ENCODE data around the gene STK11IP.
"Not testable (repeated sequence)": the region's sequence is repeated elsewhere in the genome, so short reads cannot be mapped to it uniquely, and the experiment has no call there.

Gene STK11IP

DNA sequence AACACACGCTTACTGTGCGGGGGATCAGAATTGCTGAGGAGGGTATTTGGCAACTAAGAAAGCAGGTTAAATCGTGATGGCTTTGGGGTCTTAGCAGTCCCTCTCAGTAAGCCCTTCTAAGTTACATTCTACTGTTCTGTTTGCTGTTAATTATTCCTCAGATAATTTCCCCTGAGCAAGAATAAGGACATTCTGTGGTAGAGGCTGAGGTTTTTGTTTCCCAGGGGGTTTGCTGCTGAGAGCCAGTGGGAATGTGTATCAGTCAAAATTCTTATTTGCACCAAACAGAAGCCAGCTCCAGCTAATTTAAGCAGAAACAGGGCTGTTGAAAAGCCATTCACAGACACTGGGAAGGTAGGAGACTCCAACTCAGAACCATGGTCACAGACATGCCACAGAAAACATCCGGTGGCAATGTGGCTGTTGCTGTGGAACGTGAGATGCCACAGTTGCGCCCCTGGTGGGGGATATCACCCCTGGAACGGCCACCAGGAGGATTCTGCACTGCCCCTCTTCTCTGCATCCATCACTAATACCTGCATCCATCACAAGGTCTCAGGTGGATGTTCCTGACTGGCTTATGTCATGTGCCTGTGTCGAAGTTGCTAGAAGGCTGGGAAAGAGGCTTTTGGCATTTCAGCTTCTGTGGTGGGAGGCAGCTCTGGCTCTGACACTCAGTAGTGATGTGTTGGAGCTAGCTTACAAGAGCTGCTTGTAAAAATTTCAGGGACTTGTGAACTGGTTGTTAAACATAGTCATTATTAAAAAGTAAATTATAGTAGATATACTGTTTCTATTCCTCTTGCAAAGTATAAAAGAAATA is 53.0 kb downstream of the STK11IP start:
- H4K20me1 ChIP-seq (ENCODE audit: low read depth, low read length): no peaks in the 10 kb centered on the region
- no peaks in the 10 kb centered on the region for H3K36me3 ChIP-seq (ENCODE audit: low read length)
- H3K27ac ChIP-seq (ENCODE audit: low read depth, low read length): no peak overlapping the region
- H3K4me3 ChIP-seq (ENCODE audit: insufficient read depth, low read length, poor library complexity, severe bottlenecking): no peak overlapping the region
- no peaks in the 10 kb centered on the region for H3K79me2 ChIP-seq (ENCODE audit: insufficient read depth, low read length)
- H3K27me3 ChIP-seq (ENCODE audit: low read length): no peaks in the 10 kb centered on the region
- no peaks in the 10 kb centered on the region for H3K9me3 ChIP-seq (ENCODE audit: insufficient read depth, low read length)
- no peak overlapping the region for H3K9ac ChIP-seq (ENCODE audit: low read length)
- no peaks in the 10 kb centered on the region for H3K9me2 ChIP-seq (replicated peaks; ENCODE audit: insufficient read depth, low read length)
- H2AFZ ChIP-seq (ENCODE audit: low read depth, low read length, severe bottlenecking): no peak overlapping the region
- no peak for TF ChIP-seq EZH2phosphoT487 (conservative IDR thresholded peaks at IDR 0.05; ENCODE audit: low read length)
- TF ChIP-seq, protein P1, sequence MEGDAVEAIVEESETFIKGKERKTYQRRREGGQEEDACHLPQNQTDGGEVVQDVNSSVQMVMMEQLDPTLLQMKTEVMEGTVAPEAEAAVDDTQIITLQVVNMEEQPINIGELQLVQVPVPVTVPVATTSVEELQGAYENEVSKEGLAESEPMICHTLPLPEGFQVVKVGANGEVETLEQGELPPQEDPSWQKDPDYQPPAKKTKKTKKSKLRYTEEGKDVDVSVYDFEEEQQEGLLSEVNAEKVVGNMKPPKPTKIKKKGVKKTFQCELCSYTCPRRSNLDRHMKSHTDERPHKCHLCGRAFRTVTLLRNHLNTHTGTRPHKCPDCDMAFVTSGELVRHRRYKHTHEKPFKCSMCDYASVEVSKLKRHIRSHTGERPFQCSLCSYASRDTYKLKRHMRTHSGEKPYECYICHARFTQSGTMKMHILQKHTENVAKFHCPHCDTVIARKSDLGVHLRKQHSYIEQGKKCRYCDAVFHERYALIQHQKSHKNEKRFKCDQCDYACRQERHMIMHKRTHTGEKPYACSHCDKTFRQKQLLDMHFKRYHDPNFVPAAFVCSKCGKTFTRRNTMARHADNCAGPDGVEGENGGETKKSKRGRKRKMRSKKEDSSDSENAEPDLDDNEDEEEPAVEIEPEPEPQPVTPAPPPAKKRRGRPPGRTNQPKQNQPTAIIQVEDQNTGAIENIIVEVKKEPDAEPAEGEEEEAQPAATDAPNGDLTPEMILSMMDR (IDR thresholded peaks at IDR 0.05; ENCODE audit: insufficient read depth, low read length, poor library complexity, severe bottlenecking): no peak
- H3K4me2 ChIP-seq (ENCODE audit: low read depth, low read length, poor library complexity, severe bottlenecking): no peak overlapping the region
- H3F3A ChIP-seq (ENCODE audit: insufficient read depth): no peaks in the 10 kb centered on the region

DNA sequence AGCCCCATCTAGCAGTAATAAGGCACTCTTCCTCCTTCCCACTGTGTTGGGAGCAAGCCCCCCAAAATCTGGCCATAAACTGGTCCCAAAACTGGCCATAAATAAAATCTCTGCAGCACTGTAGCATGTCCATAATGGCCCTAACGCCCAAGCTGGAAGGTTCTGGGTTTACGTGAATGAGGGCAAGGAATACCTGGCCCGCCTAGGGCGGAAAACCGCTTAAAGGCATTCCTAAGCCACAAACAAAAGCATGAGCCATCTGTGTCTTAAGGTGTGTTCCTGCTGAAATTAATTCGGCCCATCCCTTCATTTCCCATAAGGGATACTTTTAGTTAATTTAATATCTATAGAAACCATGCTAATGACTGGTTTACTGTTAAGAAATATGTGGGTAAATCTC is 54.0 kb downstream of the STK11IP start:
- H2AFZ ChIP-seq (ENCODE audit: low read depth, low read length, severe bottlenecking); H3K27me3 ChIP-seq (ENCODE audit: low read length); H4K20me1 ChIP-seq (ENCODE audit: low read depth, low read length); H3K9ac ChIP-seq (ENCODE audit: low read length); H3K4me2 ChIP-seq (ENCODE audit: low read depth, low read length, poor library complexity, severe bottlenecking); H3K9me3 ChIP-seq (ENCODE audit: insufficient read depth, low read length); H3K36me3 ChIP-seq (ENCODE audit: low read length); H3K4me3 ChIP-seq (ENCODE audit: insufficient read depth, low read length, poor library complexity, severe bottlenecking); H3K27ac ChIP-seq (ENCODE audit: low read depth, low read length); H3F3A ChIP-seq (ENCODE audit: insufficient read depth); H3K79me2 ChIP-seq (ENCODE audit: insufficient read depth, low read length); H3K9me2 ChIP-seq (replicated peaks; ENCODE audit: insufficient read depth, low read length): not testable (repeated sequence)

DNA sequence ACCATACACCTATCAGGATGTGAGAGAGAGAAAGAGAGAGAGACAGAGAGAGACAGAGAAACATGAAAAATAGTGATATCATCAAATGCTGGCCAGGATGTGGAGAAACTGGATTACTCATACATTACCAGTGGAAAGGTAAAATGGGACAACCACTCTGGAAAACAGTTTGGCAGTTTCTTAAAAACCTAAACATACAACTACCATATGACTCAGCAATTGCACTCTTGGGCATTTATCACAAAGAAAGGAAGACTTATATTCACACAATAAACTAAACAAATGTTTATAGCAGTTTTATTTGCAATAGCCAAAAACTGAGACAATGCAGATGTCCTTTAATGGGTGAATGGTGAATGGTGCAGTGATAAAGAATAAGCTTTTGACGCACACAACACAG is 58.9 kb downstream of the STK11IP start:
- Histone ChIP-seq H3K9ac (ENCODE audit: low read length) (no peak overlapping the region), H3K27me3 (ENCODE audit: low read length) (no peaks in the 10 kb centered on the region), H3K4me2 (ENCODE audit: low read depth, low read length, poor library complexity, severe bottlenecking) (no peak overlapping the region), H2AFZ (ENCODE audit: low read depth, low read length, severe bottlenecking) (no peak overlapping the region), H3F3A (ENCODE audit: insufficient read depth) (no peaks in the 10 kb centered on the region), H4K20me1 (ENCODE audit: low read depth, low read length) (no peaks in the 10 kb centered on the region), H3K9me2 (replicated peaks; ENCODE audit: insufficient read depth, low read length) (no peaks in the 10 kb centered on the region), H3K36me3 (ENCODE audit: low read length) (no peaks in the 10 kb centered on the region), H3K27ac (ENCODE audit: low read depth, low read length) (no peak overlapping the region), H3K9me3 (ENCODE audit: insufficient read depth, low read length) (peaks cover 7% of the 10 kb centered on the region; the same call in 1 of the 2 replicates), H3K4me3 (ENCODE audit: insufficient read depth, low read length, poor library complexity, severe bottlenecking) (no peak overlapping the region), H3K79me2 (ENCODE audit: insufficient read depth, low read length) (no peaks in the 10 kb centered on the region)
- TF ChIP-seq EZH2phosphoT487 (conservative IDR thresholded peaks at IDR 0.05; ENCODE audit: low read length): no peak

DNA sequence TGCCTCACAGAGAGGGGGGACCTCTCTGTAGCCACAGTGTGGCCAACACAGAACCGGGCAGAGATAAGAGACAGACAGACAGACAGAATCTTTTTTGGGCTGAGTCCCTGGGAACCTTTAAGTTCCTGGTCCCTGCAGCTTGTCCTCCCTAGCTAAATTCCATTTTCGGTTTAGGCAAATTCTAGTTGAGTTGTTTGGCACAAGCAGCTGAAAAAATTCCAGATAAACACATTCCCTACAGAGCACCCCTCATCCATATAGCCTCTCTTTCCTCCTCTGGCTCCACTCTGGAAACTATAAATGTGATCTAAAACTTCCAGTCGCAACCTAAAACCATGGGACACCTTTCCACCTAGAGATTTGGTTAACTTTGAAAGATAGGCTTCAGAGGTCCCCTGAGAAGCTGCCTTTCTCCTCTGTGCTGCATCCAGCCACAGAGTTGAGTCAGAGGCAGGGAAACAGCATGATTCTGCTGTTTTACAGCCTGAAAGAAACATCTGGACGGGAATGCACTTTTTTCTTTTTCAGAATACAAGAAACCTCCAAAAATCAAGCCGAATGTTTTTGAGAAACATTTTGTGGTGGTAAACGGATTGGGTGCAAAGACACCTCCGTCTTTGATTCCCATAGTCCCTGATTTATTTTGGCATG is 60.7 kb downstream of the STK11IP start:
- no peaks in the 10 kb centered on the region for H3K27me3 ChIP-seq (ENCODE audit: low read length)
- no peak for TF ChIP-seq EZH2phosphoT487 (conservative IDR thresholded peaks at IDR 0.05; ENCODE audit: low read length)
- TF ChIP-seq, protein P1 (IDR thresholded peaks at IDR 0.05; ENCODE audit: insufficient read depth, low read length, poor library complexity, severe bottlenecking): no peak
- no peaks in the 10 kb centered on the region for H3F3A ChIP-seq (ENCODE audit: insufficient read depth)
- peaks cover 7% of the 10 kb centered on the region; the same call in 1 of the 2 replicates for H3K9me3 ChIP-seq (ENCODE audit: insufficient read depth, low read length)
- no peak overlapping the region for H3K27ac ChIP-seq (ENCODE audit: low read depth, low read length)
- H3K79me2 ChIP-seq (ENCODE audit: insufficient read depth, low read length): no peaks in the 10 kb centered on the region
- no peak overlapping the region for H3K4me2 ChIP-seq (ENCODE audit: low read depth, low read length, poor library complexity, severe bottlenecking)
- H3K9ac ChIP-seq (ENCODE audit: low read length): no peak overlapping the region
- no peaks in the 10 kb centered on the region for H3K9me2 ChIP-seq (replicated peaks; ENCODE audit: insufficient read depth, low read length)
- no peak overlapping the region for H2AFZ ChIP-seq (ENCODE audit: low read depth, low read length, severe bottlenecking)
- no peaks in the 10 kb centered on the region for H3K36me3 ChIP-seq (ENCODE audit: low read length)
- H4K20me1 ChIP-seq (ENCODE audit: low read depth, low read length): no peaks in the 10 kb centered on the region
- H3K4me3 ChIP-seq (ENCODE audit: insufficient read depth, low read length, poor library complexity, severe bottlenecking): no peak overlapping the region
